Activated CD4-positive, alpha-beta T cell treated with anti-CD3 and anti-CD28 coated beads for 48 hours (primary cell): ENCODE results near the gene CHST14.
A peak's percentile ranks its signal among the peaks of the same experiment; 100 is the strongest.

Source experiments
- DNase-seq: peaks from one replicate; pipeline ENCODE4 v3.0.0-alpha.2; 2020

The CHST14 gene

DNA sequence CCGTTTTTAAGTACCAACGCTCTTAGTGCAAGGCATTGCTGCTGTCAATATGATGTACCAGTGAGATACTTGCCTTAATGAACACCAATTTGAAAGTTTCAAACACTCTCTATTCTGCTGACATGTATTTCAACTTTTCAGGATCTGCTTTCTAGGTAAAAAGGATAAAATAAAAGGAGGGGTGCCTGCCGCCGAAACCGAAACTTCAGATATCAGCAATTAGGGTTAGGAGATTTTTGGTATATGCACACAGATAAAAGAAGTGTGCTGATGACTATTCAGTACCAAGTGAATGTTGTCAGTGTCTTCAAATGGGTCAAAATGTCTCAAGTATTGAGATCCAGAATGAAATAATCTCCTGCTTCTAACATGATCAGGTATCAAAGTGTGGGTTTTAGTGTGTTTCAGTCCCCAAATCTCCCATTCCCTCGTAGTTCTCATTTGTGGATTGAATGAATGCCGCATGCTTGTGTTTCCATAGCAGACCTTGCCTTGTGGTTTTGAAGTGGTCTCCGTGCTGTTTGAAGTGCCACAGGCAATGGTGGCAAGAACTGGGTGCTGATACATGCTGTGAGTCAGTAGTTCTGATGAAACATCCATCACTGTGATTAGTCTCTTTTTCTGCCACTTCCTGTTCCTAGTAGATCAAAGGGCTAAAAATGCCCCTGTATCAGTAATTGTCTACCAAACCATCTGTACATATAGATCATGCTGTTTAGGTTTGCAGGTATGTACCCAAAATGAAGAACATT is 22.5 kb downstream of the CHST14 start:
- peak; percentile 78 for DNase-seq

DNA sequence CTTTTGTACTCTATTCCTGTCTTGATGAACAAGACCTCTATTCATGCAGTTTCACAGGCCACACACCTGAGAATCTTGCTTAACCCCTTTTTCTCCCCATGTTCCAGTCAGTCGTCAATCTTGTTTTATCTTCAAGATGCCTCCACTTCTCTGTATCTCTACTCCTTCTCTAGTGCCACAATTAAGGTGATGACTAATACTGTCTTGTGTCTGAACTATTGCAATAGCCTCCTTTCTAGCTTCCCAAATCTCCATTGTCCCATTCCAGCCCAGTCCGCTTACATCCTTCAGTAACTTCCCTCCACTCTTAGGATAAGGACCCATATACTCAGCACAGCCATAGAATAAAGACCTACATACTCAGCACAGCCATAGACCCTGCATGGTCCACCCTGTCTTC is 24.7 kb downstream of the CHST14 start:
- no peak for DNase-seq

DNA sequence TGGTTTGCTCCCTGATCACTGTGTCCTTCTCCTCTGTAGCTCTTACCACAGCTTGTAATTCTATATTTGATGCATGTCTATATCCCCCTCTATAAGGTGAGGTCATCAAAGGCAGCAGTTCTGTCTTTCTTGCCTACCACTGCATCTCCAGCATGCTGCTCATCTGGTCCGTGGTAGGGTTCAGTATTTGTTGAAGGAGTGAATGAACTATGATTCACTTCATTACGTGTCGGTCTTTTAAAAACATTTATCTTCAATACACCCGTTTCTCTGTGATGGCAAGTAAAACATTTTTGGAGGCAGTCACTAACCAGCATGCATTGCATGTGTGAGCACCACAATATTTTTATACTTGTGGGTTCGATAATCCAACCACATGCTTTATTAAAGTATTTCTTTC is 27.6 kb downstream of the CHST14 start:
- DNase-seq = no peak

DNA sequence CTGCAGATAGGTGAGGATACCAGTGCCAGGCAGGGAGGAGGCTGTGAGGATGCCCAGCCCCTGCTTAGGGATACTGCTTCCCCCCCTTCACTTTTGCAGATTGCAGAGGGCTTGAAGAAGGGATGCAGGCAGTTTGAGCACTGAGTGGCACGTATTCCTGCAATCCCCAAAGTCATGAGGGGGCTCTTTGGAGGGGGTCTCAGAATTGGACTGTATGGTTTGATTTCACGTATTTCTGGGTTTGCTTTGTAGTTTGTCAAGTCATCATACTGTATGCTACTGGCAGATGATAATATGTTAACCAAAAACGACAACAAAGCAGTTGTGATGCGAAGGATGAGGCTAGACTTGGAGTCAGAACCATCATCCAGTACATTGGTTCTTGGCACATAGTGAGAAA is 28.1 kb downstream of the CHST14 start:
- no peak for DNase-seq

DNA sequence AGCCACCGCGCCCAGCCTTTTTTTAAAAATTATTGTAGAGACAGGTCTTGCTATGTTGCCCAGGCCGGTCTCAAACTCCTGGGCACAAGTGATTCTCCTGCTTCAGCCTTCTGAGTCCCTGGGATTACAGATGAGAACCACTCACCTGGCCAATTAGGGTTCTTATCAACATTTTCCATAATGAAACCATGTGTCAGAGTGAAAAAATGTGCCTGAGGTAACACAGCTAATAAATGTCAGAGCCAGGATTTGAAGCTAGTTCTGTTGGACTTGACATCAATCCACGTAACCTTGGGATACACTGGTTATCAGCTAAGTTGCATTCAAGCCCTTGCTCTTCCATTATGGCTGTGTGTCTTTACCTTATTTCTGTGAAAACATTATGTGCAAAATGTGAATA is 29.1 kb downstream of the CHST14 start:
- no peak for DNase-seq

DNA sequence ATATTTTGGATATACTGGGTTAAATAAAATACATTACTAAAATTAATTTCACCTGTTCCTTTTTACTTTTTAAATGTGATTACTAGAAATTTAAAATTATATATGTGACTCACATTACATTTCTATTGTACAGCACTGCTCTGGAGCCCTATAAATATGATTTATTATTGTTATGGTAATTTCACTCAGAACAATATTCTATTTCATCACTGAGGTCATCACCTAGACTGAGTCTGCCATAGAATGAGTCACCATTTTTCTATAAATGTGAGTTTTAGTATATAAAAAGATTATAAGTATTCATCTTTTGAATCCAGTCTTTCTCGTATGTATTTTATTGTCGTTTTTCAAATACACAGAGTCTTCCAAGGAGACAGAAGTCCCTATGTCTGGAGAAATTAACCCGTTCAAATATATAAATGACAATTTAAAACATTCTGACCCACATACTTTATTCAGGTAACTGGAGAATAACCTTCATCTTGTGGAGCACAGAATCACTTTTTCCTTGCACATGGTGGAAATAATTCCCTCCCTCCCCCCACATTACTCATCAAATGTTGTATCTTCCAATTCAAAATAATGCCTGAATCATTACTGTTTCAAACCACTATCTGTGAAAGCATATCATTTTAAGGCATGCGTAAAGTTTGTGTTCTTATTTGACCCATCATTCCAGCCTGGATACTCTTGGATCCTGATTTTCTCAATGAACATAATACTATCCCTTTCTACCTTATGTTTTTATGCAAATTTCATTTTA is 30.0 kb downstream of the CHST14 start:
- DNase-seq = no peak

DNA sequence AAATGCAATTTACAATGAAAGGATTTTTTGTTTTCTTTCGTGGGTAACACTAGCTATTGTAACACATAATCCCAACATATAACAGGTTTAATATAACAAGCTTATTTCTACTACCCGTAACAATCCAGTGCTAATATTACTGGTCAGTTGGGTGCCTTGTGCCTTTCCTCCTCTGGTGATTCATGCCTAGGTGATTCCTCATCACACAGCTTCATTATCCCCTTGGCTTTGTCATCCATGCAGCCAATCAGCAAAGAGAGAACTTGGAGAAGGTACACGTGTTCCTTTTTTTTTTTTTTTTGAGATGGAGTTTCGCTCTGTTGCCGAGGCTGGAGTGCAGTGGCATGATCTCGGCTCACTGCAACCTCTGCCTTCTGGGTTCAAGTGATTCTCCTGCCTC is 30.7 kb downstream of the CHST14 start:
- DNase-seq = no peak

DNA sequence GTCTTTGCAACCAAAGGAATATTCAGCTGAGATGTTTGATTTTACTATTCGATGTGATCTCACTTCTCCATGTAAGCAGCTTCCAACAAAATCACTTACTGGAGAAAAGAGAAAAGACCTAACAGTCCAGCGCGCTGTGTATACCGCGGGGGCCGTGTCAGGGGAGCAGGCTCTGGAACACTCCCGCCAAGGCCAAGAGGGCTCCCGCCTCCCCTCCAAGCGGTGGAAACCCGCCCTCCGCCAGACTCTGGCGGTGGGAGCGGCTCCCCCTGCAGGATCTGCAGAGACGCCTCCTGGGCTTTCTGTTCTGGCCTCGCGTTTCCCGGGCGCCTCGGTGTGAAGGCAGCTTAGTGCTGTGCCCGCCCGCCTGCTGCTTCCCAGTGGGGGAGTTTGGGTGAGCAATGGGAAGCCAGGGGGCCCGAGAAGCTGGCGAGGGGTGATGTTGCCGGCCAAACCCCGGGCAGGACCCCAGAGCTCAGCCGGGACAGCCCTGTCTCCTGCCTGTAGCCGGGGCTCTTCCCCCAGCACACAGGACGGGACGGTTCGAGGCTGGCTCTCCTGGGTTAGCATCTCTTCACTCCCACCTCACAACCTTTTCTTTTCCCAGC is 36.3 kb downstream of the CHST14 start:
- peak; percentile 72 for DNase-seq

DNA sequence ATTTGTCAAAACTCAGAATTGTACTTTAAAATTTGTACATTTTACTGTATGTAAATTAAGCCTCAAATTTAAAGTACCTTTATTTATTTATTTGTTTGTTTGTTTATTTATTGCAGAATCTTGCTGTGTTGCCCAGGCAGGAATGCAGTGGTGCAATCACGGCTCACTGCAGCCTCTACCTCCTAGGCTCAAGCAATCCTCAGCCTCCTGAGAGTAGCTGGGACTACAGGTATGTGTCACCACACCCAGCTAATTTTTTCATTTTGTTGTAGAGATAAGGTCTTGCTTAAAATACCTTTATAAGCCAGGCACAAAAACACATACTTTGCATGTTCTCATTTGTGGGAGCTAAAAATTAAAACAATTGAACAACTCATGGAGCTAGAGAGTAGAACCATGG is 37.4 kb downstream of the CHST14 start:
- DNase-seq = no peak

DNA sequence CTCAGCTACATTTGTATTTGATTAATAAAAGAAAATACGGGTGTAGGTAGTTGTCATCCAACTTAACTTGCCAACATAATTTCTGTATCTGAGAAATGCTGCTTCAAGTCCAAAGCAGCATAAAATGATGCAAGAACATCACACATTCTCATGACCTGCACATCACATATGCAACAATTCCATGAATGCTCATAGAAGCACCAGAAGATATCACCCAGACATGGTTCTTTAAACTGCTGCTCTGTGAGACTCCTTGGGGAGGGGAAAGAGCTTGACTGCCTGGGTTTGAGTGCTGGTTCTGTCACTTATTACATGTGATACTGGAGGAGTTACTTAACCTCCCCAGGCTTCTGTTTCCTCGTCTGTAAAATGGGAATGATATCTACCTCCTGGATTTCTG is 39.4 kb downstream of the CHST14 start:
- DNase-seq = no peak

DNA sequence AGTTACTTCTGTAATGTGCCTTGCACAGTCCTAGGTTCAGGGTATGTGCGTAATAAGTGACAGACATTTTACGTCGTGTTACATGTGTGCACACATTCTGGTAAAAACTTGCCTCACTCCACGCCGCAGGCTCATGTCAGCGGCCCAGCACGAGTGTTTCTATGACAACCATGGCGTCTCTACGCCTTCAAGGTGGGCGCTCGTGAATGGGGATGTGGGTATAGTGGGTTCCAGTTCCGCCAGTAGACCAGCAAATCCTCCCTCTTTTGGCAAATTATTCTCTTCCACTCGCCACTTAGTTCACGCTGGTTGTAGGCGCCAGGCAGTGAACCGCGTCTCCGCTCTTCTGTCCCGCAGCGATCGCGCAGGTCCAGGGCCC is 40.3 kb downstream of the CHST14 start:
- peak; percentile 19 for DNase-seq

DNA sequence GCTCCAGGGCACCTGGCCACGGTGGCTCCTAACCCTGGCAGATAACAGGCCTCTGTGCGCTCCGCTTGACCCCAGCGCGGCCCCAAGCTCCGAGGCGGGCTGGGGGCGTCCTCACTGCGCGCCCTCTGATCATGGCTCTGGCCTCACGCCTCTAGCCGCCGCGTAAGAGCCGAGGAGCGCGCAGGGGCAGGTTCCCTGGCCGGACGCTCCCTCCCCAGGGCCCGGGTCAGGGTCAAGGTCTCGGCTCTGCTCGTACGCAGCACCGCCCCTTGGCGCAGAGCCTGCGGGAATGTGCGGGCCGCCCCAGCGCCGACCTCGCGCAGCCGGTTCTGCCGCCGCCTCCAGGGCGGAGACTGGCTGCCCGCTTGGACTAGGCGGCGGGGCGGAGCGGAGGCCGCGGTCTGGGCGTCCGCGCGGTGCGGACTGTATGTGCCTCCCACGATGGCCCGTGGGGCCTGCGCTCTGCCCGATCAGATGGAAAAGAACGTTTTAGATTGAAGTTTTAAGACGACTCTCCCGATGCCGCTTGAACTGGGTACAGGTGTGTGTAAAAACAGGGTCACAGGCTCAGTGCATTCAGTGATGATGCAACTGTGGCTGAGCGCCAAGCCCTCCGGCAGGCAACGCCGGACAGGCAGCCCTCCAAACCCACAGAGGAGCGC is 40.8 kb downstream of the CHST14 start:
- DNase-seq = peak; percentile 12

DNA sequence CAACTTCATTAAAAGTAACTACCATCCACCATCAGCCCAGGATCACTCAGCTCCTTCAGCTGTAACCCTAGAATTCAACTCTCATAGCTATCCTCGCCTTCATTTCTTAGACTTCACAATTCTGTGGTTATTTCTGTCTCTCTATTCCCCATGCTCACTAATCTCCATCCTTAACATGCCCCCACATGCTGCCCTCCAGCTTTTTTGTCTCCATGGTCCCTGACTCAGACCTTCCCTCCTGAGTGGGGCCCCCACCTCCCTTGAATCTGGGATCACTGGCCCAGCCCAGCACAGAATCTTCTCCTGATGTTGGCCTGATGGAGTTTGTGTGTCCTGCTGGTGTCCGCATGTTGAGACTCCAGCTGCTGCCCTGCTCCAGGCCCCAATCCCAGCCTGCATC is 41.7 kb downstream of the CHST14 start:
- DNase-seq = no peak

DNA sequence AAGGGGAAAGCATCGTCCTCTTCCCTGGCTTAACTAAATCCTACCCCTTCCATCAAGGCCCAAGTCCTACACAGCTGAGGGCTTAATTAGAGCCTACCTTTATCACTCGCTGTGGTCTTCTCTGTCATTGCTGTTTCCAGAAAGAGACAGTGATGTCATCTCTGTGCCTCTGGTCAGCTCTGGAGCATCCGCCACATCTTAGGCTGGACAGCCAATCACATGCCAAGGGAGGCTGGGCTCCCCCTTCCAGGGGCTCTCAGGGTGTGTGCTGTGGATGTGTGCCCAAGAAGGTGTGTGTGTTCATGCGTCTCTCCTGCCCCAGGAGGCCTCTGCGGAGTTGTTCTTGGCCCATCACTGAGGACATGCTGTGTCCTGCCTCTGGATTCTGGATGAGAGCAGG is 42.8 kb downstream of the CHST14 start:
- DNase-seq = no peak

DNA sequence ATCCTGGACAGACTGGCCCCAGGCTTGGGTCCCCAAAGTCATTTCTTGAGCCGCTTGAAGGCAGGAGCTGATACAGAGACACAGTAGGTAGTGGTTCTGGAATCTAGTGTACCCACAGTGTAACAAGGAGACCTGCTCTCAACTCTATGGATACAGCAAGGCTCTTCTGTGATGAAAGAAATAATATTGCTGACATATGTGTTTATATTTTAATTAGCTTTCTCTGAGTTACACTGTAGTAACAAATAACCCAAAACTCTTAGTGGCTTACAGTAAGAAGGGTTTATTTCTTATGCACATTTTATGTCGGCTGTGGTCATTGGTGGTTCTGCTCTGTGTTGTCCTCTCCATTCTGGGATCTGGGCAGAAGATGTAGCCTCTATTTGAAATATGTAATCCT is 45.5 kb downstream of the CHST14 start:
- no peak for DNase-seq
